Superior temporal gyrus (tissue), 1 donor: ENCODE measurements around the gene AMOTL1.

Source experiments
- DNase-seq: peaks from one replicate; pipeline ENCODE4 v3.0.0-alpha.2; 2016; ENCODE audit errors: extremely low spot score

AMOTL1 gene

GRCh38 chr11:94857337-94857736 is 89.2 kb downstream of the AMOTL1 start:
- no peak for DNase-seq

GRCh38 chr11:94858012-94858705 is 90.0 kb downstream of the AMOTL1 start:
- no peak for DNase-seq

- no peak for DNase-seq
These were observed 92.2 kb downstream of the AMOTL1 start for GRCh38 chr11:94860333-94860732.

GRCh38 chr11:94861306-94861845 is 93.2 kb downstream of the AMOTL1 start:
- DNase-seq = no peak

- no peak for DNase-seq
These were observed 95.0 kb downstream of the AMOTL1 start for GRCh38 chr11:94862926-94863880.

DNA sequence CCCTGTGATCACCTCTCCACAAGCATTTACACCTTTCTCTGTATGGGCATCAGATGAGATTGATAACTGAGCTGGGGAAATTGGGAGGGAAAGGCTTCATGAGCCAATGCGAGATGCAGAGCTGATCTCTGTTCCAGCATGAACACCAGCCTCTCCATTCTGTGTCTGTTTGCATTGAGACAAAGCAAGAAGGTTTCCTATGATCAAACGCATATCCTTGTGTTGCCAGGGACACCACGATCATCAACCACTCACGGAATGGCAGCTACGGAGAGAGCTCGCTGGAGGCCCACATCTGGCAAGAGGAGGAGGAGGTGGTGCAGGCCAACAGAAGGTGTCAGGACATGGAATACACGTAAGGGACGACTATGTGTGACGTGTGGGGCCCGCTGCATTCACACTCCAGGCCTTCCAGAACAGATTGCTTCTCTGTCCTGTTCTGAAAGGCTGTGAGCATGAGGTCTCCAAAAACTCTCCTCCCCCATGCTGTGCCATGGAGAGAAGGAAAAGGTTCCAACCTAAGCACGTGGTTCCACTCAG is 96.4 kb downstream of the AMOTL1 start:
- DNase-seq = no peak

GRCh38 chr11:94866231-94866822 is 98.2 kb downstream of the AMOTL1 start:
- no peak for DNase-seq

- no peak for DNase-seq
These were observed 99.0 kb downstream of the AMOTL1 start for GRCh38 chr11:94866936-94867795.

GRCh38 chr11:94868468-94868867 is 100.3 kb downstream of the AMOTL1 start:
- DNase-seq = no peak

GRCh38 chr11:94869186-94869585 is 101.0 kb downstream of the AMOTL1 start:
- DNase-seq = no peak

DNA sequence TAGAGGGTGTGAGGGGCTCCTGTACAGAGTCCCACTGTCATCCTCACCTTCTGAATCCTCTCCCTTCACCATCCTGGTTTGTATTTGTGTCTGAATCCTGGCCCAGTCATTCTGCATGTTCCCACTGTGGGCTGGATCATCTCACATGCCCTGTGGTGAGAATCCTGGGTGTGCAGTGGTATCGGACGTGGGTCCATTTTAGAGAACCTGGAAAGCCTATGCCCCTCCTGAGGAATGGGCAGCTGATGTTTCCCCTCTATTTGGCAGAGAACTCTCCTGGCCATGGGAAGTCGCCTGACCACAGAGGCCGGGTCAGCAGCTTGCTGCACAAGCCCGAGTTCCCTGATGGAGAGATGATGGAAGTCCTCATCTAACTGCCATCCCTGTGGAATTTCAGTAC is 102.3 kb downstream of the AMOTL1 start:
- no peak for DNase-seq

DNA sequence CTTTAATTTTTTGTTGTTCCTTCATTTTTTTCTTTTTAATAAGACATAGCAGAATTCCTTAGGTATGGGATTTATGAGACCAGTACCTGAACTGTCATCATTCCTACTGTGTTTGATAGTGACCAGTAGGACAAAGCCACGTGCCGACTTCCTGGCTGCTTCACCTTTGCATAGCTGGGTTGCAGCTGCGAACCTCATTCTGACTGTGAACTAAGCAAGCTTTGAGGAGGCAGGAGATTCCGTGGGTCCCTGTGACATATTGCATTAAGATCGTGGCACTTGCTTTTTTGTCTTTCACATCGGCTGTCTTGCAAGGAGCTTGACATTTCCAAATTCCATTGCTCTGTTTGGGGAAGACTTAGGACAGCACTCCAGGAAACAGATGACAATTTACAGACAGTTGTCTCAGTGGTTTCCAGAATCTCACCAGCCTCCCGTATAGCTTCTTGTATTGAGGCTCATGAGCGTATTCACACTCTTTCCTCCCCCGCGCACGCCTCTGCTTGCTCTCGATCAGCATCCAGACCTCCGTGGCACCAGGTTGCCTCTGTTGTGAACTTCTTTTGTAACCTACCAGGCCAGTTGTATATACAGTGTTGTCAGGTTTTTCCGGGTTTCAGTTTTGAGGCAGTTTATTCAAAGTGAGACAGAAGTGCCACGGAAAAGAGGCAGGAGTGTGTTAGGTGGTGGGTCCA is 103.5 kb downstream of the AMOTL1 start:
- no peak for DNase-seq

GRCh38 chr11:94873916-94874540 is 105.9 kb downstream of the AMOTL1 start:
- DNase-seq = no peak

GRCh38 chr11:94876222-94876621 is 108.1 kb downstream of the AMOTL1 start:
- DNase-seq = no peak

DNA sequence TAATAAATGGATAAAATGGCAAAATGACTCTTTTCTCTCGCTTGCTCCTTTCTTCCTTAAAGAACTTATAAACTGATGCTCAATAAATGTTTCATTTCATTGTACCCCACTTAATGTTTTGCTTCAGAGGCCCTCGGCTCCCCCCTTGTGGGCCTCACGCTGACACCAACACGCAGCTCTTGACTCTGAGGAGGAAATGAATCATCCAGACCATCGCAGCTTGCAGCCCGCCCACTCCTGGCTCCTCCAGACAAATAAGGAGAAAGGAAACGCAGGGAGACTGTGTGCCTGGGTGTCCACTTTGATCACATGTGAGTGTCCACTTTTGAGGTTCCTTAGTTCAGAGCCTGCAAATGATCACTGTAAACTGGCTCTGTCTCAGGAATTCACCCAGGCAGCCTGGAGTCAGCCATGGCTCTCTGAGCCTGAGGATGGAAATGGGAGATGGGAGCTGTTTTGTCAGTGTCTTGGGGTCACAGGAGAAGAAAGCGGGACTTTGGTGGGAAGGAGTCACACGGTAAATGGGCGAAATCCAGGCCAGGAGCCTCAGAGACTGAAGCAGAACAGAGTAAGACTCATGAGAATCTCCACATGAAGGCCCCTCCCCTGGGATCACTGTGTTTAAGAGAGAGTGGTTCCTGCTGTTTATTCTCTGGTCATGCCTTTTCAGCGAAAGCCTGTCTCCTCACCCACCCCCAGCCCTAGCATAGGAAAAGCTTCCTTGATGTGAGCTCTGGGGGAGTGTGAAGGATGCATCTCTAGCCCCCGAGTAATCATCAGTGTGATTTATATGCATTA is 108.7 kb downstream of the AMOTL1 start:
- DNase-seq = peak; percentile 57

DNA sequence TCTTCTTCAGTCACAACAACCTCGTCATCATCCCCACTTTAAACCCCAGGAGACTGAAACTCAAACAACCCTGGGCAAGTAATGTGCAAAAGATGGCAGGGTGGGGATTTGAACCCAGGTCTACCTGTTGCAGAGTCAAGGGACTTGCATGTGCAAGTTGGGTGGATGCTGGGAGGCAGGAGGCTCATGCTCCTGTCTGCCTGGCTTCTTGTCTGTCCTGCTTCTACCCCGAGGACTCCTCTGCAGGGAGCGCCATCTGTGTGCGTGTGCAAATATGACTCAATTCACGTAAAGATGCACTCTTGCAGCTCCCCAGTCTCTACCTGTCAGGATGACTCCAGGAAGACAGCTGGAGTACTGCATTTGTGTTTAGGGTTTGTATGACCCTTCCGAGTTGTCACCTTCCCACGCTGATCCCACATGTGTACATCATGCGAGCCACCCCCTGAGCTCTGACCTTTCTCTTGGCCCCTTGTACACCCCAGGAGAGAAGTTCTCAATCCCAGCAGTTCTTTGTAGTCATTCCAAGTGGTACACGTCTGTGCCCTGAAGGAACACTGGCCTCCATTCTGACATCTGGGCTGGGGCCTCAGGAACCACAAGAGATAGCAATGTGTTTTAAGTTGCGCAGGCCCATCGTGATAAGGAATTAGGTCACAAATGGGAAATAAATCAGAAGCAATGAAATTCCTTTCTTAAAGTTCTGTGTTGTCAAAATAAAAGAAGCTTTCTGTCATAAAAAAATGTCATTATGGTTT is 109.5 kb downstream of the AMOTL1 start:
- DNase-seq = no peak

- no peak for DNase-seq
These were observed 110.8 kb downstream of the AMOTL1 start for GRCh38 chr11:94879006-94879405.

GRCh38 chr11:94880216-94880615 is 112.1 kb downstream of the AMOTL1 start:
- DNase-seq = no peak
